Measurements from ENCODE around the gene BRF1. TPM values are rescaled to one million over a fixed set of nuclear protein-coding genes. Genes with fewer than 3 reads are reported as not detected.

Gene BRF1
- total and polyA plus RNA-seq, 2 of the 8 experiments (the other 6 are each of a cell fraction or from before 2014, with no cell fraction given) = 7.7 to 18.3 TPM

DNA sequence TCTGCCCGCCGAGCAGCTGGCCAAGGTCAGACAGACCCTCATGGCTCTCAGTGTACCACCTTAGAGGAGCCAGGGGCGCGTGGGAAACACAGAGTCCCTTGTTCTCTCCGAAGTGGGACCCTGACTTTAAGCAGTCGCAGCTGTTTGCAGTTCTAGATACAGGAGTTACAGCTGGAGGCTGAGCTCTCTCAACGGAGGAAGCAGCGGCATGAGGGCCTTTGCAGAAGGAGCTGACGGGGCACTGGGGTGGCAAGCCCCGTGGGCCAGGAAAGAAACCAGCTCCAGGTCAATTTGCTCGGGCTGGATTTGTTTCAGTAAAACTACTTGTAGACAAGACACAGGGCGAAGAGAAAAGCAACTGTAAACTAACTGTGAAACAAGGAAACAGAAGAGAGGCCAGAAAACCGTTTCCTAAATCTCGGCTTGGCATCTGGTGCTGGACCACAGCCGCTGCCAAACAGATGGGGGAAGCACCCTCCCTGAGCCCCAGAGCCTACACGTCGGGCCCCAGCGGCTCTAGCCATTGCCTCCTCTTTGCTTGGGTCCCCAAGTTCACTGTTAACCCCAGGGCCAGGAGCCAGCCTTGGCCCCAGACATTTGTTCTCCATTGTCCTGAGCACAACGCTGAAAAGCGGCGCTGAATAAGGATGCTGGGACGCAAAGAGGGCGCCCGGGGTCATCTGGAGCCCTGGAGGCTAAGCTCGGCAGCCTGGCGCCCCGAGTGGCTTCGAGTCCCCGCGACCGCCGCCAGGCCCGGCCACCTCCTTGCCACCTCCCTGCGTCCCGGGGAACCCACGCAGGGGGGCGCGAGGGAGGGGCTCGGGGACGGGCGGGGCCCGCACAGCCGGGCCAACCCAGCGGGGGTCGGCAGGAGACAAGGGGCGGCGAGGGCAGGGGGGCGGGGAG is 12.8 kb upstream of the BRF1 start (continued):
- TF ChIP-seq CHD7 (IDR thresholded peaks at IDR 0.05; ENCODE audit: insufficient replicate concordance, low read length) = no peak
- peak; percentile 33; the same call in 1 of the 2 replicates for TF ChIP-seq KDM1A (IDR thresholded peaks at IDR 0.05; ENCODE audit: borderline replicate concordance, low read length)
- peak; percentile 32; the same call in 1 of the 2 replicates for TF ChIP-seq PHF8 (conservative IDR thresholded peaks at IDR 0.05; ENCODE audit: low read depth, low read length)
